A549 (cell line): ENCODE data around the gene SLIT3.

Experiments
- BHLHE40 ChIP-seq: IDR thresholded peaks from 2 replicates; pipeline ENCODE4 v1.6.1; 2012; ENCODE audit warnings: low read depth, low read length, inconsistent platforms
- SMC3 ChIP-seq: fragments of >200 bp; sonication (Bioruptor Twin); formaldehyde crosslinking; IDR thresholded peaks from 3 replicates; pipeline ENCODE4 v1.6.1; 2018; ENCODE audit warnings: inconsistent platforms
- TF ChIP-seq, protein P1 (sequence below): fragments of 250-450 bp; sonication (Bioruptor Pico); IDR thresholded peaks from 2 replicates; pipeline ENCODE4 v1.5.0; 2021; ENCODE audit warnings: mild to moderate bottlenecking, moderate library complexity, borderline replicate concordance

DNA sequence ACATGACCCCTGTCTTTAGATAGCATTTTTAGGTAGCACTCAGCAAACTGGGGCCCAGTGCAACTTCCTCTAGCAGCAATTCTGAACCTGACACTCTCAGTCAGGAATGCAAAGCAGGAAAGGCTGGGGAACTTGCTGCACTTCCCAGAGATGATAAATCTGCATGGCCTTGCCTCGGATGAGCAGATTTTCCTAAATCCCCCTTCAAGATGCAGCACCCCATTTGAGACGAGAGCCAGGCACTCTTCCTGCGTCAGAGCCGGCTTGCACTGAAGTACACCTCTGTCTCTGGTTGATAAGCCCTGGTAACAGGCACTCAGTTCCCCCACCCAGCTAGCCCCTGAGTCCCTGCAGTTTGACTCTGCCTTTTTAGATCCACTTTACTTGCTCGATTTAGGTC lies 425.1 kb downstream of the SLIT3 start:
- TF ChIP-seq BHLHE40 (no peak), SMC3 (no peak)
- TF ChIP-seq, protein P1, sequence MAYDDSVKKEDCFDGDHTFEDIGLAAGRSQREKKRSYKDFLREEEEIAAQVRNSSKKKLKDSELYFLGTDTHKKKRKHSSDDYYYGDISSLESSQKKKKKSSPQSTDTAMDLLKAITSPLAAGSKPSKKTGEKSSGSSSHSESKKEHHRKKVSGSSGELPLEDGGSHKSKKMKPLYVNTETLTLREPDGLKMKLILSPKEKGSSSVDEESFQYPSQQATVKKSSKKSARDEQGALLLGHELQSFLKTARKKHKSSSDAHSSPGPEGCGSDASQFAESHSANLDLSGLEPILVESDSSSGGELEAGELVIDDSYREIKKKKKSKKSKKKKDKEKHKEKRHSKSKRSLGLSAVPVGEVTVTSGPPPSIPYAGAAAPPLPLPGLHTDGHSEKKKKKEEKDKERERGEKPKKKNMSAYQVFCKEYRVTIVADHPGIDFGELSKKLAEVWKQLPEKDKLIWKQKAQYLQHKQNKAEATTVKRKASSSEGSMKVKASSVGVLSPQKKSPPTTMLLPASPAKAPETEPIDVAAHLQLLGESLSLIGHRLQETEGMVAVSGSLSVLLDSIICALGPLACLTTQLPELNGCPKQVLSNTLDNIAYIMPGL (CRISPR knock-in tag) = no peak
